ENCODE results near the gene HDAC4.

The HDAC4 gene

GRCh38 chr2:239235311-239235710 is 165.5 kb downstream of the HDAC4 start:
- Histone ChIP-seq H3K4me3 (ENCODE audit: insufficient read length, low read depth) (no peak overlapping the region), H3K9me3 (ENCODE audit: insufficient read depth, low read length) (no peaks in the 10 kb centered on the region), H3K36me3 (ENCODE audit: insufficient read depth, insufficient read length, low read length) (no peaks in the 10 kb centered on the region), H3K4me1 (ENCODE audit: insufficient read depth, insufficient read length) (peaks cover 6% of the 10 kb centered on the region), H3K27me3 (ENCODE audit: insufficient read depth, insufficient read length) (no peaks in the 10 kb centered on the region), H3K9ac (ENCODE audit: insufficient read length, low read depth) (no peak overlapping the region)
- DNase-seq (ENCODE audit: low read depth, low spot score): no peak
- TF ChIP-seq ZNF274 (IDR thresholded peaks at IDR 0.05; ENCODE audit: low read depth, low read length): no peak
- TF ChIP-seq SUZ12 (IDR thresholded peaks at IDR 0.05; ENCODE audit: extremely low read depth, insufficient read depth, insufficient read length): no peak
- TF ChIP-seq YY1 (IDR thresholded peaks at IDR 0.05; ENCODE audit: insufficient read depth, insufficient read length): no peak

GRCh38 chr2:239234191-239235175 is 166.3 kb downstream of the HDAC4 start:
- no peak for DNase-seq (ENCODE audit: low read depth, low spot score)
- Histone ChIP-seq H3K4me3 (ENCODE audit: insufficient read length, low read depth) (no peak overlapping the region), H3K27me3 (ENCODE audit: insufficient read depth, insufficient read length) (no peaks in the 10 kb centered on the region), H3K36me3 (ENCODE audit: insufficient read depth, insufficient read length, low read length) (no peaks in the 10 kb centered on the region), H3K9ac (ENCODE audit: insufficient read length, low read depth) (peak overlapping the region; percentile 12), H3K9me3 (ENCODE audit: insufficient read depth, low read length) (no peaks in the 10 kb centered on the region), H3K4me1 (ENCODE audit: insufficient read depth, insufficient read length) (peaks cover 8% of the 10 kb centered on the region)
- TF ChIP-seq YY1 (IDR thresholded peaks at IDR 0.05; ENCODE audit: insufficient read depth, insufficient read length) (no peak), ZNF274 (IDR thresholded peaks at IDR 0.05; ENCODE audit: low read depth, low read length) (no peak), SUZ12 (IDR thresholded peaks at IDR 0.05; ENCODE audit: extremely low read depth, insufficient read depth, insufficient read length) (no peak)

- Histone ChIP-seq H3K4me1 (ENCODE audit: insufficient read depth, insufficient read length) (peaks cover 8% of the 10 kb centered on the region), H3K9me3 (ENCODE audit: insufficient read depth, low read length) (no peaks in the 10 kb centered on the region), H3K27me3 (ENCODE audit: insufficient read depth, insufficient read length) (no peaks in the 10 kb centered on the region), H3K9ac (ENCODE audit: insufficient read length, low read depth) (no peak overlapping the region), H3K36me3 (ENCODE audit: insufficient read depth, insufficient read length, low read length) (no peaks in the 10 kb centered on the region), H3K4me3 (ENCODE audit: insufficient read length, low read depth) (no peak overlapping the region)
- no peak for DNase-seq (ENCODE audit: low read depth, low spot score)
- TF ChIP-seq YY1 (IDR thresholded peaks at IDR 0.05; ENCODE audit: insufficient read depth, insufficient read length) (no peak), SUZ12 (IDR thresholded peaks at IDR 0.05; ENCODE audit: extremely low read depth, insufficient read depth, insufficient read length) (no peak), ZNF274 (IDR thresholded peaks at IDR 0.05; ENCODE audit: low read depth, low read length) (no peak)
These were observed 167.2 kb downstream of the HDAC4 start for GRCh38 chr2:239233576-239233975.

DNA sequence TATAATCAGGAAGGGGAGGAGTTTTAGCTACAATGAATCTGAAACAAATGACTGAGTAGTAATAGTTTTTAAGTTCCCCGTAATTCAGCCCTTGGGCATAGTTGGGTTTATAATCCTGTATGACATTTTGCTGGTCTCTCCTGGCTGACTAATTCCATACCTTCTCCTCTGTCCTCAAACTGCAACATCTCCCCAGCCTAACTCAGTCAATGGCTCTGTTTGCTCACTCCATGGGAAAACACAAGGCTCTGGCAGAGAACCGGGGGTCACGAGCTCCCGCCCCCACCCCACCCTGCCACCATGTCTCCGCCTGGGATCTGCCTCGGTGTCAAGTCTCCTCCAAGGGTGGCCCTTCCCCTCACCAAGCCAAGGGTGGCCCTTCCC is 168.6 kb downstream of the HDAC4 start:
- DNase-seq (ENCODE audit: low read depth, low spot score): no peak
- Histone ChIP-seq H3K36me3 (ENCODE audit: insufficient read depth, insufficient read length, low read length) (no peaks in the 10 kb centered on the region), H3K4me3 (ENCODE audit: insufficient read length, low read depth) (no peak overlapping the region), H3K9me3 (ENCODE audit: insufficient read depth, low read length) (no peaks in the 10 kb centered on the region), H3K27me3 (ENCODE audit: insufficient read depth, insufficient read length) (no peaks in the 10 kb centered on the region), H3K4me1 (ENCODE audit: insufficient read depth, insufficient read length) (peaks cover 14% of the 10 kb centered on the region), H3K9ac (ENCODE audit: insufficient read length, low read depth) (no peak overlapping the region)
- no peak for TF ChIP-seq YY1 (IDR thresholded peaks at IDR 0.05; ENCODE audit: insufficient read depth, insufficient read length)
- no peak for TF ChIP-seq ZNF274 (IDR thresholded peaks at IDR 0.05; ENCODE audit: low read depth, low read length)
- TF ChIP-seq SUZ12 (IDR thresholded peaks at IDR 0.05; ENCODE audit: extremely low read depth, insufficient read depth, insufficient read length): no peak

DNA sequence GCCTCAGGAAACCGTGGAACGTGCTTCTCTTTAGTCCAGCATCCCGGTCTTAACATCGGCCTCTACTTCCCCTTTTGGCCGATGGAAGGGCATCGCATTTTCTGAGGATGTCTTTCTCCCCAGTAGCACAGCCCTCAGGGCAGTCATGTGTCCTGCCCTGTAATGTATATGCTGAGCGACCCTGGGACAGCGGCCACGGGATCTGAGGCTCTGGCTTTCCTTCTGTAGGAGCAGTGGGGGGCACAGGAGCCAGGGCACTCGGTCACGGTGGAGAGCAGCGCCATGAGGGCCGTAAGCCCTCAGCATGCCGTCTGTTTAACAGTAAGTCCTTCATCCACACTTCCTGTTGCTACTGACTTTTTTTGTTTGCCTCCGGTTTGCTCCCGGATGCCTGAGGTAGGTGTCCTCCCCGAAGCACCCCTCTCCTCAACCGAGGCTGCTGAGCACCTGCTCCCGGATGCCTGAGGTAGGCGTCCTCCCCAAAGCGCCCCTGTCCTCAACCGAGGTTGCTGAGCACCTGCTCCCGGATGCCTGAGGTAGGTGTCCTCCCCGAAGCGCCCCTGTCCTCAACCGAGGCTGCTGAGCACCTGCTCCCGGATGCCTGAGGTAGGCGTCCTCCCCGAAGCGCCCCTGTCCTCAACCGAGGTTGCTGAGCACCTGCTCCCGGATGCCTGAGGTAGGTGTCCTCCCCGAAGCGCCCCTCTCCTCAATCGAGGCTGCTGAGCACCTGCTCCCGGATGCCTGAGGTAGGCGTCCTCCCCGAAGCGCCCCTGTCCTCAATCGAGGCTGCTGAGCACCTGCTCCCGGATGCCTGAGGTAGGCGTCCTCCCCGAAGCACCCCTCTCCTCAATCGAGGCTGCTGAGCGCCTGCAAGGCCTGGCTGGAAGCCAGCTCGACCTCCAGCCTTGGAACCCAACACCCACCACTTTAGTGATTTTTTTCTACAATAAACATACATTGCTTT is 169.3 kb downstream of the HDAC4 start:
- no peaks in the 10 kb centered on the region for H3K36me3 ChIP-seq (ENCODE audit: insufficient read depth, insufficient read length, low read length)
- TF ChIP-seq YY1 (IDR thresholded peaks at IDR 0.05; ENCODE audit: insufficient read depth, insufficient read length): no peak
- TF ChIP-seq ZNF274 (IDR thresholded peaks at IDR 0.05; ENCODE audit: low read depth, low read length): no peak
- no peak overlapping the region for H3K4me3 ChIP-seq (ENCODE audit: insufficient read length, low read depth)
- H3K4me1 ChIP-seq (ENCODE audit: insufficient read depth, insufficient read length): peaks cover 18% of the 10 kb centered on the region
- DNase-seq (ENCODE audit: low read depth, low spot score): no peak
- H3K9ac ChIP-seq (ENCODE audit: insufficient read length, low read depth): no peak overlapping the region
- H3K27me3 ChIP-seq (ENCODE audit: insufficient read depth, insufficient read length): no peaks in the 10 kb centered on the region
- no peaks in the 10 kb centered on the region for H3K9me3 ChIP-seq (ENCODE audit: insufficient read depth, low read length)

GRCh38 chr2:239230318-239231052 is 170.3 kb downstream of the HDAC4 start:
- Histone ChIP-seq H3K27me3 (ENCODE audit: insufficient read depth, insufficient read length) (no peaks in the 10 kb centered on the region), H3K4me3 (ENCODE audit: insufficient read length, low read depth) (no peak overlapping the region), H3K36me3 (ENCODE audit: insufficient read depth, insufficient read length, low read length) (no peaks in the 10 kb centered on the region), H3K4me1 (ENCODE audit: insufficient read depth, insufficient read length) (peaks cover 18% of the 10 kb centered on the region), H3K9ac (ENCODE audit: insufficient read length, low read depth) (no peak overlapping the region), H3K9me3 (ENCODE audit: insufficient read depth, low read length) (no peaks in the 10 kb centered on the region)
- DNase-seq (ENCODE audit: low read depth, low spot score): no peak
- TF ChIP-seq SUZ12 (IDR thresholded peaks at IDR 0.05; ENCODE audit: extremely low read depth, insufficient read depth, insufficient read length) (no peak), ZNF274 (IDR thresholded peaks at IDR 0.05; ENCODE audit: low read depth, low read length) (no peak), YY1 (IDR thresholded peaks at IDR 0.05; ENCODE audit: insufficient read depth, insufficient read length) (no peak)
